ENCODE measurements around the gene ASAP2. TPM values are rescaled to one million over a fixed set of nuclear protein-coding genes. Genes with fewer than 3 reads are reported as not detected.

The ASAP2 gene
- total and polyA plus RNA-seq, 9 of the 15 experiments (the other 6 are each of a cell fraction or from before 2014, with no cell fraction given) = 0.06 to 4.3 (median 3.1) TPM

GRCh38 chr2:9422321-9423099 is 215.9 kb downstream of the ASAP2 start (continued):
- TF ChIP-seq MGA (IDR thresholded peaks at IDR 0.05) (peak; percentile 82), MEIS2 (IDR thresholded peaks at IDR 0.05; ENCODE audit: partially characterized antibody) (peak; percentile 97), ZNF592 (IDR thresholded peaks at IDR 0.05) (peak; percentile 3; the same call in 1 of the 2 replicates)
